Activated naive CD4-positive, alpha-beta T cell (primary cell): ENCODE measurements around the gene ALOX12.

Source experiments
- DNase-seq, 4 experiments: peaks; one replicate each; lab custom pipeline; 2025; lab: John Stamatoyannopoulos, UW

Gene ALOX12

DNA sequence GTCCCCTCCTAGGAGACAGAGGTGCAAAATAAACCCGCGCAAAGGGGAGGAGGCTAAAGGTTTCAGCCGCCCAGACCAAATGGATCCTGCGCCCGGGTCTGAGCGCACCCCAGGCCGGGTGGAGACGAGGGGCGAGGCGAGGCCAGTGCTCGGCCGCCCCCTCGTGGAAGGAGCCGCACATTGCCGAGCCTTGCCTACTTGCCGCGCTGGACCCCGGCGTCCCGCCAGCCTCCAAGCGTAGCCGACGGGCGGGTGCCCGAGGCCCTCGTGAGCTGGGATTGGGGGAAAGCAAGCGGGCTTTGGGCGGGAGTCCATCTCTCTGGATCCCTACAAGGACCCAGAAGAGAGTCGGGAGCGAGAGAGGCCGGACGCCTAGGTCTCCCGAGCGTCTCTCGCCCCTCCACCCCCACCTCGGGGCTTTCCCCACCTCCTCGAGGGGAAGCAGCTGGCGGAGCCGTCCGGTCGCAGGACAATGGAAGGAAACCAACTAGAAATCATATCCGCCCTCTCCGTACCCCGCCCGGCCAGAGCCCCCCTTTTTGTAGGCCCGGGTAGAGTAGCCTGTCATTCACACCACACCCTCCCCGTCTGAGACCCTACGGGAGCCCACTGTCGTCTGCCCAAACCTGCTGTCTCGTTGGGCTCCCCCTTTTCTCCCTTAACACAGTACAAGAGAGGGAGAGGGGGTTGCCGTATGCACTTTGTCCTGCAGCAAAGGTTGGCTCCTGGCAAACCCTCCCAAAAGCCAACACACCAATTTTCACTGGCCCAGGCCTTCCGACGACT is 26.3 kb downstream of the ALOX12 start:
- DNase-seq = peak; percentile 40 to 70 (median 56)

DNA sequence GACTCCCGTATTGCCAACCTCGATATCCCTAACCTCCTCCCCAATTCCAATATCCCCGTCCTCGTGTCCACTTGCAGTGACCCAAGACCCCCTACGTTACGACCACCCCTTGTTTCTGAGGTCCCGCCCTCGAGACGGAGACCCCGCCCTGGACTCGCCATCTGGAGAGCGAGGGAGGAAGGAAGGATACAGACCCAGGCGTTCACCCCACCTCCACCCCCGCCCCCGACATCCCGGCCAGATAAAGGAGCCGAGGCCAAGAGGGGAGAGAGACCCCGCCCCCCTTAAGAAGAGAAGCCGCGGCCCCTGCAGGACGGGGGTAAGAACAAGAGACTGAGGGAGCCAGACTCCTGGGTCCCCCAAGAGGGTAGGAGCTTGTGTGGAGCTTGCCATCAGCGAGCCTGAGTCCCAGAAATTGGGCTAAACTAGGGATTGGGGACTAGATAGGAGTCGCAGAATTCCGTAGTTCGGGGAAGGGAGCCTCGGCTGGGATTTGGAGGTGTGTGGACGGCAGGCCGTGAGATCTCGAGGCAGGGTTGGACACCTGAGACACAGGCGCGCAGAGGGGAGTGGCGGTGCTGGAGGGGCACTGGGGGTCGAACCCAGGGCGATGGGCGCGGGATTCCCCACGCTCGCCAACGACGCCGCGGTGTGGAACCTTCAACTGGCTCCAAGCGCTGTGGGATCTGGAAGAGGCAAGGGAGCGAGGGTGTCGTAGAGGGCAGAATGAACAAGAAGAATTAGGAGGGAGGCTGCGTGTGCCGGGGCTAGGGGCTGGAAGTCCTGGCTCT is 27.1 kb downstream of the ALOX12 start, which contains the start of gene BCL6B:
TSS of gene BCL6B (plus strand) at position 270 of the 791 bp plus-strand sequence. CDS start 622 bp downstream, outside the sequence.
- no peak for DNase-seq

DNA sequence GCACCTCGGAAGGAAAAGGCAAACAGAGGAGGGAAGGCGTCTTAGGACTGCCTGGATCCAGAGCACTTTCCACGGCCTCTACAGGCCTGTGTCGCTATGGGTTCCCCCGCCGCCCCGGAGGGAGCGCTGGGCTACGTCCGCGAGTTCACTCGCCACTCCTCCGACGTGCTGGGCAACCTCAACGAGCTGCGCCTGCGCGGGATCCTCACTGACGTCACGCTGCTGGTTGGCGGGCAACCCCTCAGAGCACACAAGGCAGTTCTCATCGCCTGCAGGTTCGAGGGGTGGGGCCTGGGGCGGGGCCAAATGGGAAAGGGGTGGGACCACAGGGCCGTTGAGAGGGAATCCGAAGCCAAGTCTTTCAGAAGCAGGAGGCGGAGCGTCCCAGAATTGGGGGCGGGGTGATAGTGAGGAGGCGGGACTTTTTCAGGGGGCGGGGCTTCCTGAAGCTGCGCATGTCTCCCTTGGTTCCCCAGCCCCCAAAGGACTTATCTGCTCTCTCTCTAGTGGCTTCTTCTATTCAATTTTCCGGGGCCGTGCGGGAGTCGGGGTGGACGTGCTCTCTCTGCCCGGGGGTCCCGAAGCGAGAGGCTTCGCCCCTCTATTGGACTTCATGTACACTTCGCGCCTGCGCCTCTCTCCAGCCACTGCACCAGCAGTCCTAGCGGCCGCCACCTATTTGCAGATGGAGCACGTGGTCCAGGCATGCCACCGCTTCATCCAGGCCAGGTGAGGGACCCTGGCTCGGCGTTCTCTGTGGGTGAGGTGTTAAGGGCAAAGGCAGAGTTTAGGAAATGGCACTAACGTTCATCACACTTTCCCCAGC is 27.9 kb downstream of the ALOX12 start:
- DNase-seq = peak; percentile 71 to 89 (median 82)

DNA sequence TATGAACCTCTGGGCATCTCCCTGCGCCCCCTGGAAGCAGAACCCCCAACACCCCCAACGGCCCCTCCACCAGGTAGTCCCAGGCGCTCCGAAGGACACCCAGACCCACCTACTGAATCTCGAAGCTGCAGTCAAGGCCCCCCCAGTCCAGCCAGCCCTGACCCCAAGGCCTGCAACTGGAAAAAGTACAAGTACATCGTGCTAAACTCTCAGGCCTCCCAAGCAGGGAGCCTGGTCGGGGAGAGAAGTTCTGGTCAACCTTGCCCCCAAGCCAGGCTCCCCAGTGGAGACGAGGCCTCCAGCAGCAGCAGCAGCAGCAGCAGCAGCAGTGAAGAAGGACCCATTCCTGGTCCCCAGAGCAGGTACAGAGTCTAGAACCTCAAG is 28.5 kb downstream of the ALOX12 start:
- no peak for DNase-seq

DNA sequence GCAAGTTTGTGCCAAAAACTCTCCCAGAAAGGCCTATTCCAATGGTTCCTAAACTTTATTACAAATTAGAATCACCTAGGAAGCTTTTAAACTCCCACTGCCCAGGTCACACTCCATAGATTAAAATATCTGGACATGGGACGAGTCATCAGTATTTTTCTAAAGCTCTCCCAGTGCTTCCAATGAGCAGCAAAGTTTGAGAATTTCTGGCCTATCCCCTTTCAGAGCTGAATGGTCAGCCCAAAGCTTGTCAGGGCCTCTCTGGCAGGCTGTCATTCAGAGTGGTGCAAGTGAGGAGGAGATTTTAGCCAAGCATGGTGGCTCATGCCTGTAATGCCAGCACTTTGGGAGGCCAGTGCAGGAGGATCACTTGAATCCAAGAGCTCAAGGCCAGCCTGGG is 29.4 kb downstream of the ALOX12 start:
- DNase-seq = no peak

DNA sequence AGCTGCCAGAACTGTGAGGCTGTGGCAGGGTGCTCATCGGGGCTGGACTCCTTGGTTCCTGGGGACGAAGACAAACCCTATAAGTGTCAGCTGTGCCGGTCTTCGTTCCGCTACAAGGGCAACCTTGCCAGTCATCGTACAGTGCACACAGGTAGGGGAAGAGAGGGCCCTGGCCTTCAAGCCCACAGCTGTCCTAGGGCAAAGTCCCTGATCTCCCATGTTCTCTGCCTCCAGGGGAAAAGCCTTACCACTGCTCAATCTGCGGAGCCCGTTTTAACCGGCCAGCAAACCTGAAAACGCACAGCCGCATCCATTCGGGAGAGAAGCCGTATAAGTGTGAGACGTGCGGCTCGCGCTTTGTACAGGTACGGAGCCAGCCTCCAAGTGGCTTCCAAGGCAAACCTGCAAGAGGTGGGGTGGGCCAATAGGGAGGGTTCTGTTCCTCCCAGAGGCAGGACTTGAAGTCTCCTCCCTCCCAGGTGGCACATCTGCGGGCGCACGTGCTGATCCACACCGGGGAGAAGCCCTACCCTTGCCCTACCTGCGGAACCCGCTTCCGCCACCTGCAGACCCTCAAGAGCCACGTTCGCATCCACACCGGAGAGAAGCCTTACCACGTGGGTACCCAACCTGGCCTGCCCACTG is 30.7 kb downstream of the ALOX12 start:
- DNase-seq = no peak

DNA sequence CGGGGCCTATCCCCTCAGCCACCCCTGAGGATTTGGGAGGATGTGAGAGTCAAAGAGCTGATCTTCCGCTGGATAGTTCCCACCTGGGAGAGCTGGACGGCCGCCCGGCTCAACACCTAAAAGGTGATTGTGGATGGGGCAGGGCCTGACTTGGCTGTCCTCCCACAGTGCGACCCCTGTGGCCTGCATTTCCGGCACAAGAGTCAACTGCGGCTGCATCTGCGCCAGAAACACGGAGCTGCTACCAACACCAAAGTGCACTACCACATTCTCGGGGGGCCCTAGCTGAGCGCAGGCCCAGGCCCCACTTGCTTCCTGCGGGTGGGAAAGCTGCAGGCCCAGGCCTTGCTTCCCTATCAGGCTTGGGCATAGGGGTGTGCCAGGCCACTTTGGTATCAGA is 31.5 kb downstream of the ALOX12 start:
- DNase-seq = no peak

DNA sequence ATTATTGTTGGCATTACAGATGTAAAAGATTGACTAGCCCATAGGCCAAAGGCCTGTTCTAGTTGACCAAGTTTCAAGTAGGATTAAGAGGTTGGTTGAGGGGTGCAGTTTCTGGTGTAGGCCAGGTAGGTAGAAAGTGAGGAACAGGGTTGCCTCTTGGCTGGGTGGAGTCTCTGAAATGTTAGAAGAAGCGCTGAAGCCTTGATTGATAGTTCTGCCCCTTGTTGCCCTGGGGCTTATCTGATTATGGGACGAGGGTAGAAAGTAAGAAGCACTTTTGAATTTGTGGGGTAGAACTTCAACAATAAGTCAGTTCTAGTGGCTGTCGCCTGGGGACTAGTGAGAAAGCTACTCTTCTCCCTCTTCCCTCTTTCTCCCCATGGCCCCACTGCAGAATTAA is 33.2 kb downstream of the ALOX12 start:
- no peak for DNase-seq

DNA sequence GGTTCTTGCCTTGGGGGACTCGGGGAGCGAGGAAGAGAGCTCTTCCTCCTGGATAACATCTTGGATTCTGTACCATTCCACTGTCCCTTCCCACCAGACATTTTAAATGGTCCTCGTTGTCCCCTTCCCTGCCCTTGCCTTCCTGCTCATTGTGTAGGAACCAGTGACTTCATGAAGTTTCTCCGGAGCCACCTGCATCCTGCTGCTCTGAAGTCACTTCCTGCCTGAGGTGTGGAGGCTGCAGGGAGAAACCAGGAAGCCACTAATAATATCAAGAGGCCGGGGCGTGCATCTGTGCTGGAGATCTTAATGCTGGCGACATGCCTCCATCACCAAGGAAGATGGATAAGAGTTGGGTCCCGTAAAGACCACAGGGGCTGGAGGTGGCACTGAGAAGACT is 33.8 kb downstream of the ALOX12 start:
- peak in 1 of 4 experiments; percentile 17 for DNase-seq

DNA sequence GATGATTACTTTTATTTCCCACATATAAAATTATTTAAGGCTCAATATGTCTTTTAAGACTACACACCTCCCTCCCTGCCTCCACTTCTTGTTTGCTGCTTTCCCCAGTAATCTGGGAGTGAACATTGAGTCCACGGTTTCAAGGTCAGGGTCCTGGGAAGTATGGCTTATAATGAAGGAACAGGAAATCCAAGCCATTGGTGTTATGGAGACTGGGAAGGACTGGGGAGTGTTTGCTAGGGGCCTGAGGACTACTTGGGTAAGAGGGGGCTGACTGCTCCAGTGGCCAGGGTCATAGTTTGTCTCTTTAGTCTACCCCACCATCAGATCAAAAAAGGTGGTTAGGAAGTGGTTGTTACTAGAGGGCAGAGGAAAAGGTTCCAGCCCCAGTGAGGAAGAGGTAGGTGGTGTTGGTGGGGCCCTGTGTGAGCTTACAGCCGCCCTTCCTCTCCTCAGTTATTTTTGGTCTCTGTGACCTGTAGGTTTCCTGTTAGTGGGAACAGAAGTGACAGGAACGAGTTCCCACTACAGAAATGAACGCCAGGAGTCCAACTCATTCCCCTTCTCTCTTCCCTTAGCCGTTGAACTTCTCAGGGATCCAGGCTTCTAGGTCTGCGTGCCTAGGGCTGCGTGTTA is 39.2 kb downstream of the ALOX12 start:
- DNase-seq = peak in 1 of 4 experiments; percentile 45

DNA sequence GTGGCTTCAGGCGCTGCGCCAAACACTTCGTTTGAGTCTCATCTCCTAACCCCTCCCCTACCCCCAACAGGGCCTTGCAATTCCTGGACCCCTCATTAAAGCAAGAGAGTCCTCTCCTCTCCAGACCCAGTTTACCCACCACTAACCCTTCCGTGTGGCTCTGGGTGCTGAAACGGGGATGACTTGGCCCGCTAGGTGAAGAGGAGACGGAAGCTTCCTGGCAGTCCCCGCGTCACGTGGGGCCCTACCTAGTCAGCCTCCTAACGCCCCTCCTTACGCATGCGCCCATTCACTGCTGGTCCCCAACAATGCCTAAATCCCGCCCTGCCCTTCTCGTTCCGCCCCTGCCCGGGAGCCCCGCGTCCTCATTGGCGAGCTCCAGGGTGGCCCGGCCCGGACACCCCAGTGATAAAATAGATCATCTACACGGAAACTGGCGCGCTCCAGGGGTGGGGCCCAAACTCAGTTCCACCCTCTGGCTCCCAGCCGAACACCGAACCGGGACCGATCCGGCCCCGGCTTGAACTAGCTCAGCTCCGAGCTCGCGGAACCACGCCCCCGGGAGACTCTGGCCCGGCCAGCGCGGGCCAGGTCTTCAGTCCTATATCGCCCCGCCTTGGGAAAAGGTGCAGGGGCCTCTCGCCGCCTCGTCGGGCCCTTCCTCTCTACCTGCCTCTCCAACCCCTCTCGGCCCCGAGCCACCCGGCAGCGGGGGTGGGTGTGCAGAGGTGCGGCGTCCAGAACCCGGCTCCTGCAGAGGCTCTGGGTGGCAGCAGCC is 39.9 kb downstream of the ALOX12 start, which contains the start of gene SLC16A13:
TSS of gene SLC16A13 (plus strand) at position 425 of the 778 bp plus-strand sequence. CDS start 368 bp downstream, outside the sequence.
- DNase-seq = peak; percentile 87 to 97 (median 92)

DNA sequence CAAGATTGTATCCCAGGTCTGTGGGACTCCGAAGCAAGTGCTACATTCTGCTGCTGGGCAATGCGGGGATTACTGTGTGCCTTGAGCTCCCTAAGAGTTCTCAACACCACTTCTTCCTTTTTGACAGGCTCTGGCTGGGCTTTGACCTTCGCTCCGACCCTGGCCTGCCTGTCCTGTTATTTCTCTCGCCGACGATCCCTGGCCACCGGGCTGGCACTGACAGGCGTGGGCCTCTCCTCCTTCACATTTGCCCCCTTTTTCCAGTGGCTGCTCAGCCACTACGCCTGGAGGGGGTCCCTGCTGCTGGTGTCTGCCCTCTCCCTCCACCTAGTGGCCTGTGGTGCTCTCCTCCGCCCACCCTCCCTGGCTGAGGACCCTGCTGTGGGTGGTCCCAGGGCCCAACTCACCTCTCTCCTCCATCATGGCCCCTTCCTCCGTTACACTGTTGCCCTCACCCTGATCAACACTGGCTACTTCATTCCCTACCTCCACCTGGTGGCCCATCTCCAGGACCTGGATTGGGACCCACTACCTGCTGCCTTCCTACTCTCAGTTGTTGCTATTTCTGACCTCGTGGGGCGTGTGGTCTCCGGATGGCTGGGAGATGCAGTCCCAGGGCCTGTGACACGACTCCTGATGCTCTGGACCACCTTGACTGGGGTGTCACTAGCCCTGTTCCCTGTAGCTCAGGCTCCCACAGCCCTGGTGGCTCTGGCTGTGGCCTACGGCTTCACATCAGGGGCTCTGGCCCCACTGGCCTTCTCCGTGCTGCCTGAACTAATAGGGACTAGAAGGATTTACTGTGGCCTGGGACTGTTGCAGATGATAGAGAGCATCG is 42.4 kb downstream of the ALOX12 start:
- no peak for DNase-seq

DNA sequence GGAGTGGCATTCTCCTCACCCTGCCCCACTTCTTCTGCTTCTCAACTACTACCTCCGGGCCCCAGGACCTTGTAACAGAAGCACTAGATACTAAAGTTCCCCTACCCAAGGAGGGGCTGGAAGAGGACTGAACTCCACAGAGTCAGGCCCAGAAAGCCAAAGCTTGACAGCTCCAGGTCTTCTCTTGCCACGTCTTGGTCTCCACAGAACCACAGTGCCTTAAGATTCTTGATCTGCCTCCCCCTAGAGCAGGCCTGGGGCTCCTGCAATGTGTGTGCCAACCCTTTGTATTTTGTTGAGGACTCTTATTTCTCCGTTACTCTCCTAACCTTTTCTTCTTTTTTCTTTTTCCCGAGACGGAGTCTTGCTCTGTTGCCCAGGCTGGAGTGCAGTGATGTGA is 44.0 kb downstream of the ALOX12 start:
- DNase-seq = no peak

DNA sequence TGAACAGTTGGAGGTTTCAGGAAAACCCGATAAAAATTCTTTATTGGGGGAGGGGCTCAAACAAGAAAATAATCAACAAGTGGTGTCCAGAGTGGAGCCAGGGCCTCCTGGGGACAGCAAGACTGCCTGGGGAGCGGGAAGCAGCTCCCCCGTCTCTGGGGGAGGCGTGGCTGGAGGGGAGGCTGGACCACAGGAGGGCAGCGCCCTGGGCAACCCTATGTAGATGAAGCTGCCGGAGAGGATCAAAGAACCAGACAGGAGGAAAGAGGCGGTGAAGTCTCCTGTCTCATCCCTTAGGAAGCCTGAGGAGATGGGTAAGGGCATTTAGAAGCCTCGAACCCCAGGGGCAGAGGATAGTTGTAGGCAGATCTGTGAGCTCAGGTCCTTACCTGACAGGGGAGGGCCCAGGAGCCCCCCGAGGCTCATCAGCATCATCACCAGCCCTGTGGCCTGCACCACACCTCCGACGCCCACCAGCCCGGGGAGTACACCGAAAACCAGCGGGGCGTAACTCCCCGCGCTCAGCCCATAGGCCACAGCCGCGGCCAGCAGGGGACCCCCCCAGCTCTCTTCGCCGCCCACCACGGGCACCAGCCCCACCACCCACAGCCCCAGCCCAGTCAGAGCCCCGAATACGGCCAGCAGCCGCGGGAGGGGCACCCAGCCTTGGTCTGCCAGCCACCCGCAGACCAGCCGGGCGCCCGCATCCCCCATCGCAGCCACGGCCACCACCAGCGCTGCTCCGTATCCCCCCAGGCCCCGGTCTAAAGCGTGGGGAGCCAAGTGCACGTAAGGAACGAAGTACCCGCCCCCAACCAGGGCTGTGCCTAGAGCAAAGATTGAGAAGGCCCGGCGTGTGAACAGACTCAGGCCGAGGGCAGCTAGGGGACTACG is 46.0 kb downstream of the ALOX12 start:
- DNase-seq = no peak

DNA sequence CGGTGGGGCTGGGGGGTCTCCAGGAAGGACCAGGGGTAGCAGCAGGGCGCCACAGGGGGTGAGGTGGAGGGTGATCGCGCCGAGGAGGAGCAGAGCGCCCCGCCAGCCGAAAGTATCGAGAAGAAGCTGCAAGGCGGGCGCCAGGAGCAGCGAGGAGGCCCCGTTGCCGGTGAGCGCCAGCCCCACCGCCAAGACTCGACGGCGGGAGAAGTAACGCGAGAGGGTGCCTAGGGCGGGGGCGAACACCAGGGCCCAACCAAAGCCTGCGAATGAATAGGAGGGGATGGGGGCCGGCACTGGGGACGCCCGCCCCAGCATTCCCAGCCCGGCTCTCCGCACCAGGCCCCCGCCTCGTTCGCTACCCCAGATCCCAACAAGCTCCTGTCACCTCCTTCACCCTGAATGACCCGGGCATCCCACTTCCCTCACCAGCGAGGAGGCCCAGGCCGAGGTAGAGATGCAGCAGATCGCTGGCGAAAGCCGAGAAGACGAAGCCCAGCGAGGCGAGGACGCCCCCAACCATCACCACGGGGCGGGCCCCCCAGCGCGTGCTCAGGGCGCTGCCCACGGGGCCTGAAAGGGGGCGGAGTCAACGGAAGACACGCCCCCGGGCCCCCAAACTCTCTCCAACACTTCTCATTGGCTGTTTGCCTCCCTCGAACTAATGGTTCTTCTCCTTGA is 46.8 kb downstream of the ALOX12 start:
- DNase-seq = peak in 3 of 4 experiments; percentile 19 to 47 (median 24)

DNA sequence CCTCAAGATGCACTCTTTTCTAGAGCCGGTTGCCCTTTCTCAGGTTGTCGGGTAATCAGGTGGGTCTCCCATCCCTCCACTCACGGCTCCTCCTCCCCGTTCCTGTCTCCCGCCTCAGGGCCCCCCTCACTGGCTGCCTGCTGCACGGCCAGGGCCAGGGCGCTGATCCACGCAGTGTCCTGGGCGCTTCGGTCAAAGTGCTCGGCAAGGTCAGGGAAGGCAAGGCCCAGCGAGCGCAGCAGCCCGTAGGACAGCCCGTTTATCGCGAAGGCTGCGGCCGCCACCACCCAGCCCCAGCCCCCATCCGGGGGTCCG is 47.3 kb downstream of the ALOX12 start:
- DNase-seq = peak in 1 of 4 experiments; percentile 27

DNA sequence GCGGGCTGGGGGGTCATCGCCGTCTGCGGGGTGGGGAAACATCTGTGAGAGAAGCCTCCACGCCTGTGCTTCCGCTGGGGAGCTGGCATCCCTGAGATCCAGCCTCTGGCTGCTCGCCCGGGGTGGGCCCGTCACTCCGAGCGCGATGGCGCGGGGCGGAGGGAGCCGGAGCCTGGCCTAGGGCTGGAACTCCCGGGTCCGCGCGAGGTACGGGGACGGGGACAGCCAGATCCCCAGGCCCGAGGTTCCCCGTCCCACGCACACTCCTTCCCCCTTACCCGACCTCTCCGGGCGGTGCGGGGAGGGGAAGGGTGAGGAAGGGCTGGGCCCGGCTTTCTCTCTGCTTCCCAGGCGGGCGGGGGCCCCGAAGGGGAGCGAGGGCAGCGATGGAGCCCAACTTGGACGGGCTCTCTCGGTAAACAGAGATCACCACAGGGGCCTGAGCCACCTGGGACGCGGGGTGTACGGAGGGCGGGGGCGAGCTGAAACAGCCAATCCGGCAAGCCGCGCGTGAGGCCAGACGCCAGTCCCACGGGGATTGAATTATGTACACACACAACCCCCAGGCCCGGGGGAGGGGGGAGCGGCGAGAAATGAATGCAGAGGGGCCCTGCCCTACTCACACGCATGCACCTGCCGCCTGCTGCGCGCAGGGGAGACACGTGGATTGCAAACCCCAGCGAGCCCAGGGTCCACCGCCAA is 47.8 kb downstream of the ALOX12 start, which contains the start of gene SLC16A11:
TSS of gene SLC16A11 (minus strand) at position 596 of the 702 bp plus-strand sequence. CDS start at position 17, 579 bp downstream.
- DNase-seq = peak in 1 of 4 experiments; percentile 21
